ENCODE data around the gene DTNA.

The DTNA gene

DNA sequence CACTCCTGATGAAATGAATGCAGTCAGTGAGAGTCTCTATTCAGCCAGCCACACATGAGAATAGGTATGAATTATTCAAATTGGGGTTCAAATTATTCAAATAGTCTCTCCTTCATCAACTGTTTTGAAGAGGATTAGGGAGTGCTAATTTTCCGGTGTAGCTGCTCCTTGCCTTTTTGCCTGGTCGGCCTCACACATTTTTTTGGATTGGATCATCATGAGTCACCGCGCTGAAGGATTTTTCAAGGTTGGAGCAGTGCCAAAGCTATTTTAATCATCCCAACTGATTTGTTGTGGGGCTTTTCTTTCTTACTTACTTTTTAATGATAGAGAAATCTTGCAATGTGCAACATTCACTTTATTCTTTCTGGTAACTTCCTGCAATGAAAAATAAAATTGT is 2.4 kb upstream of the DTNA start:
- TF ChIP-seq GATA2 (IDR thresholded peaks at IDR 0.05; ENCODE audit: low read depth, low read length) (no peak), GATA3 (IDR thresholded peaks at IDR 0.05; ENCODE audit: low read depth, low read length) (no peak)

- no peak for TF ChIP-seq GATA2 (IDR thresholded peaks at IDR 0.05; ENCODE audit: low read depth, low read length)
- TF ChIP-seq GATA3 (IDR thresholded peaks at IDR 0.05; ENCODE audit: low read depth, low read length), result no peak
Observed at GRCh38 chr18:34709104-34709503, 994 bp upstream of the DTNA start.

DNA sequence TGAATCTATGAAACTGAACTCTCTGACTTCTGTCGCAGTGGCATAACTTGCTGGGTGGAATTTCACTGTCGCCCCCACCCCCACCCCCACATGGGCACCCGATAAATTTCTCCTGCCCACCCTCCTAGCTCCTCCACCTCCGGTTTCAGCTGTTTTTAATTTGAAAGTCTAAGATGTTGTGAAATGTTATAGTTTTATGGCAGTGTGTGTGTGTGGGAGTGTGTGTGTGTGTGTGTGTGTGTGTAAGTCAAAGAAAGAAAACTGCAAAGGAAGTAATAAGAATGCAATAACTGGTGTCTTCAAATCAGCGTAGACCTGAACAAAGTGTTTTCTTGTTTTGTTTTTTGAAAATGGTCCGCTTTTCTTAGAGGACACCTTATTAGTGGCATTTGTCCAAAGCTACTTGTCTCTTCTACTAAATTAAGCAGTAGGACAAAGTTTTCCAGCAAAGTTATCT is 388 bp downstream of the DTNA start:
- TF ChIP-seq GATA2 (IDR thresholded peaks at IDR 0.05; ENCODE audit: low read depth, low read length) (no peak), GATA3 (IDR thresholded peaks at IDR 0.05; ENCODE audit: low read depth, low read length) (no peak)

DNA sequence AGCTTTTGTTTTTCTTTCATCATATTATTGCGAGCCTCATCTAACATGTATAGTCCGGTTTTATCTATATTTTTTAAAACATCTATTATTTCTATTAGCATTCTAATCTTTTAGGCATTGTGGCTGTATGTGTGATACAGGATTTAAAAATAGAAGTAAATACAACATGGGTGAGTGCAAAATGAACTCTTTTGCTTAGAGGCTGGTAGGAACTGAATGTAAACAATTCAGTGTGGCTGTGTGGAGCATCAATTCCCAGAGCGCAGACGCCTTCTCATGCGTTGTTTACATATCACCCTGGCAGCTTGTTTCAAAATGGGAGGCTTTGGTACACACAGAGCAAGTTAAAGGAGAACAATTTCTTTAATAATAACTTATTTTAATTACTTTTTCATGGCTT is 836 bp downstream of the DTNA start:
- TF ChIP-seq GATA3 (IDR thresholded peaks at IDR 0.05; ENCODE audit: low read depth, low read length), result no peak
- TF ChIP-seq GATA2 (IDR thresholded peaks at IDR 0.05; ENCODE audit: low read depth, low read length), result no peak

DNA sequence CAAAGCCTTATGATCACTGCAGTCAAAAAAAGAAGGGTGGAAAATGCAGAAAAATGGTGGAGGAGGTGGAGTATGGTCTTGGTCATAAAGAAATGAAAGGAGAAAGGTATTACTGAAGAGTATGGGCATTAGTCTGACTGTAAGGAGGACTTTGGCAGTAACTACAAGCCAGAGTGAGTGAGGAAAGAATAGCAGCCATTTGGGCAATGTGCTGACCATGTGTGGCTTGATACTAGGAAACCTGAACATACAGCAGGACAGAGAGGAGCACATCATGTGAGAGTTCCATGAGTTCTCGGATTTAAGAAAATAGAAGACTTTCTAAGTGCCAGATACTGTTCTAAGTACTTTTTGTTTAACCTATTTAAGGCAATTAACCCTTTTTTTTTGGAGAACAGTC is 8.5 kb downstream of the DTNA start:
- no peak for TF ChIP-seq GATA2 (IDR thresholded peaks at IDR 0.05; ENCODE audit: low read depth, low read length)
- no peak for TF ChIP-seq GATA3 (IDR thresholded peaks at IDR 0.05; ENCODE audit: low read depth, low read length)

GRCh38 chr18:34720220-34720619 is 10.1 kb downstream of the DTNA start:
- TF ChIP-seq GATA3 (IDR thresholded peaks at IDR 0.05; ENCODE audit: low read depth, low read length) (no peak), GATA2 (IDR thresholded peaks at IDR 0.05; ENCODE audit: low read depth, low read length) (no peak)

DNA sequence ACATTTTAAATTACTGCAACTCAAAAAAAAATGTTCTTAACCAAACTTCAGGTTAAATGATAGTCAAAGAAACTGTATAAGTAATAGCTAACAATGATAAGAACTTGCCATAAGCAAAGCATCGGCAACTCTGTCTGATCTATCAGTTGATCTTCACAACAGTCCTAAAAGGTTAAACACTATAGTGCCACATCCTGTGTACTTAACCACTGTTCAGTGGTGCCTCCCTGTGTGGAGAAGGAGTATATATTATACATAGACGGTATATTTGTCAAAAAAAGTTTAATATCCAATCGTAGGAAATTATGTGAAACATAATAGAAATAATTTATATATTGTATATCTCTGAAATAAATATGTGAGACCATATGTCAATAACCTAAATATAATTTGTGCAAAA is 13.0 kb downstream of the DTNA start:
- TF ChIP-seq GATA2 (IDR thresholded peaks at IDR 0.05; ENCODE audit: low read depth, low read length), result no peak
- no peak for TF ChIP-seq GATA3 (IDR thresholded peaks at IDR 0.05; ENCODE audit: low read depth, low read length)

DNA sequence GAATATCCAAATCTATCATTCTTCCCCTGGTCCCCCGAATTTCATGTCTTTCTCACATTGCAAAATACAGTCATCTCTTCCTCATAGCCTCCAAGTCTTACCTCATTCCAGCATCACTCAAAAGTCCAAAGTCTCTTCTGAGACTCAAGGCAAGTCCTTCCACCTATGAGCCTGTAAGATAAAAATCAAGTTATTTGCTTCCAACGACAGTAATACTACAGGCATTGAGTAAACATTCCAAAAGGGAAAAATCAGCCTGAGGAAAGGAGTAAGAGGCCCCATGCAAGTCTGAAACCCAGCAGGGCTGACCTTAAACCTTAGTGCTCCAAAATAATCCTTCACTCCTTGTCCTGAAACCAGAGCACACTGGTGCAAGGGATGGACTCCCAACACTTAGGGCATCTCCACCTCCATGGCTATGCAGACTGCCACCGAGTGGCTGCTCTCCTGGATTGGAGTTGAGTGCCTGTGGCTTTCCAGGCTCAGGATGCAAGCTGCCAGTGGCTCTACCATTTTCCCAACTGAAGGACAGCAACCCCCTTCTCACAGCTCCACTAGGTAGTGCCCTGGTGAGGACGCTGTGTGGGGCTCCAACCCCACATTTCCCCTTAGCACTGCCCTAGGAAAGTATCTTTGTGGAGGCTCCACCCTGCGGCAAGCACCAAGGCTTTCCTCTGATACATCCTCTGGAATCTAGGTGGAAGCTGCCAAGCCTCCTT is 16.3 kb downstream of the DTNA start:
- no peak for TF ChIP-seq GATA3 (IDR thresholded peaks at IDR 0.05; ENCODE audit: low read depth, low read length)
- TF ChIP-seq GATA2 (IDR thresholded peaks at IDR 0.05; ENCODE audit: low read depth, low read length), result no peak

DNA sequence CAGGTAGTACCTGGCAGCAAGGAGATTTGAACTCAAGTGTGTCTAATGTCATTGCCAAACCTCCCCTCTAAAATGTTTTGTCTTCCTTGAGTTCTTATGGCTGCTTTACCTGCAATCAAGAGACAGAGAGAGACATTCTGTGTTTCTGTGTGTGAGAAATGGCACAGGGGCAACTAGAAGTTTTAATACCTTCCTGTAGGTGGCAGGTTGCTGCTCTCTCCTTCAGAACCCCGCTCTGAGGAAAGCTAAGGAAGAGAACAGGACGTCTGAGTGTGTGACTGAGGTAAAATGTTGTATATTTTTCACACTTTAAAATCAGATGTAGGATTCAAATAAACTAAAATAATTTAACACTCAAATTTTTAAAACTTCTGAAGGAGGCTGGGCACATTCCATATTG is 19.2 kb downstream of the DTNA start:
- no peak for TF ChIP-seq GATA2 (IDR thresholded peaks at IDR 0.05; ENCODE audit: low read depth, low read length)
- TF ChIP-seq GATA3 (IDR thresholded peaks at IDR 0.05; ENCODE audit: low read depth, low read length), result no peak

DNA sequence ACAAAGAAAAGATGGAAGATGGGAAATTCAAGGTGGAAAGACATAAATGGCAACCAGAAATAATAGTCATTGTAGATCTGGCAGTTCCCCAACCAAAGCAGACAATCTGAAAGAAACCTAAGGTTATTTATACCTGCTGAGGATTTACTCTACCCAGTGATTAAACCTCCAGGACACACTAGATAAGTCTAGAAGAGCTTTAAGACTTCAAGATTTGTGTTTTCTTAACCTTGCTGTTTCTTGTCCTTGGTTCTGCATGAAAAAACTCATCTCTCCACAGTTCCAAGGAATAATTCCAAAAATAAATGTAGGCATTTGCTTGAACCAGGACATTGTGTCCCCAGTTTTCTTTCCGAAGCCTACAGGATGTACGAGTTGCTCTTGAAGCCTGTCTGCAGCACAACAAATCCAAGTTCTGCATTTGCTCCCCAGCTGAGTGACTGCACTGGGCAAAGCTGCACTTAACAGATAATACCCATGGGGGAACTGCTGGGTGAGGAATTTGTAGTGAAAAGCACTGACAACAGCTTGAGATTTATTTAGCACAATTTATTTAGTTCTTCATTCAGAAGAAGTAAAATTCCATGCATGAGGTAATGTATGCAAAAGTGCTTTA is 19.8 kb downstream of the DTNA start:
- TF ChIP-seq GATA3 (IDR thresholded peaks at IDR 0.05; ENCODE audit: low read depth, low read length), result no peak
- no peak for TF ChIP-seq GATA2 (IDR thresholded peaks at IDR 0.05; ENCODE audit: low read depth, low read length)

- TF ChIP-seq GATA2 (IDR thresholded peaks at IDR 0.05; ENCODE audit: low read depth, low read length) (no peak), GATA3 (IDR thresholded peaks at IDR 0.05; ENCODE audit: low read depth, low read length) (no peak)
Observed at GRCh38 chr18:34730774-34731173, 20.7 kb downstream of the DTNA start.

DNA sequence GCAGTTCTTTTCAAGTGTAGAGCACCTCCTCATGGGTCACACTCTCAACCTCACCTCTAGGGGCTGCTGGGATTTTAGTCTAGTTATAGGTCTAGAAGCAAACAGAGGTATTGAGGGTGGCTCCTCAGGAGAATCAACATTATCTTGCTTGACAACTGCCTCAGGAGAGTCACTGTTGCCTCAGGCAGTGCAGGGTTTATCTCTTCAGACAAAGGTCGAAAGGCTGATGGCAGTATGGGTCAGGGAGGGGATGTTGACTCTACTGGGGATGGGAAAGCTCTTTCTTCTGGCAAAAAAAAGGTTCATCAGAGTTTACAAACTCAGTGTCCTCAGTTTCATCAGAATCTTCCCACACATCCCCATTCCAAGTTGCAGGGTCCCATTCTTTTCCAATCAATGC is 24.0 kb downstream of the DTNA start:
- TF ChIP-seq GATA2 (IDR thresholded peaks at IDR 0.05; ENCODE audit: low read depth, low read length), result no peak
- TF ChIP-seq GATA3 (IDR thresholded peaks at IDR 0.05; ENCODE audit: low read depth, low read length), result no peak

DNA sequence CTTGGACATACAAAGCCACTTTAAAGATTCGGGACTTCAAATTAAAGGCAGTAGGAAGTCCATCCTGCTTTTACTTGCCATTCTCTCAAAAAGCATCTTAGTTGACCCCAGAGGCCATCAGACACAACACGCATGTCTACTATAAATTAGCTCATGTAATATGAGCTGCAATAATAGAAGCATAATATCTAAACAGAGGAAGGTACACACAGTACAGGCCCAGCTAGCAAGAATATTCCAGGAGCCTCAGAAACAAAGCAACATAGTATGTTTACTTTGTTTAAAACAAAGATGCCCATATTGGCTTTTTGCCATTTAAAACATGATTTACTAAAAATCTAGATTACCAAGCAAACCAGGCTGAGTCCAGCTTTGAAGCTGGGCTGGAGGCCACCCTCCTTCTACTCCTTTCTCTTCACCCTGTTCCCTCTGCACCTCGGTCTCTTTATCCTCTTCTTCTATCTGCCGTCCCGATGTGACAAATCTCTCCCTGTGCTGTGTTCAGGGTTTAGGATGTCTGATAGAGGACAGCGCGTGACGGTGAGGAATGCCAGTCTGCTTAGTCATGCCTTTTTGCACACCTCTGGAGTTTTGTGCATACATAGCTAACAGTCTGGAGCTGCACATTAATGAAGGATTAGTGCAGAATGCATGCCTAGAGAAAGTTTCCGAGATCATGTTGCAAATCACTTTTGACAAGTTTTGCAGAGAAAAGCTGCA is 28.2 kb downstream of the DTNA start:
- TF ChIP-seq GATA2 (IDR thresholded peaks at IDR 0.05; ENCODE audit: low read depth, low read length), result no peak
- no peak for TF ChIP-seq GATA3 (IDR thresholded peaks at IDR 0.05; ENCODE audit: low read depth, low read length)

- TF ChIP-seq GATA2 (IDR thresholded peaks at IDR 0.05; ENCODE audit: low read depth, low read length) (no peak), GATA3 (IDR thresholded peaks at IDR 0.05; ENCODE audit: low read depth, low read length) (no peak)
Observed at GRCh38 chr18:34740101-34740500, 30.0 kb downstream of the DTNA start.

- TF ChIP-seq GATA3 (IDR thresholded peaks at IDR 0.05; ENCODE audit: low read depth, low read length), result no peak
- TF ChIP-seq GATA2 (IDR thresholded peaks at IDR 0.05; ENCODE audit: low read depth, low read length), result no peak
Observed at GRCh38 chr18:34740724-34741123, 30.6 kb downstream of the DTNA start.

All from SH-SY5Y (cell line).